Spleen (tissue), 11 donors: Measurements from ENCODE around the gene GFPT2. TPM values are rescaled to one million over a fixed set of nuclear protein-coding genes. Genes with fewer than 3 reads are reported as not detected.

Experiments
- DNase-seq: peaks from one replicate; pipeline ENCODE4 v3.0.0-alpha.2; 2020
- H3K27ac ChIP-seq, 8 donors: fragments of 200-600 bp; sonication (generic) in 7 of 8; 1 replicate in 4 of 8; 2 replicates in 4 of 8; pipeline versions ENCODE4 v1.5.0 to v1.8.0; 2016 to 2021; ENCODE audit warnings: inconsistent platforms in 4 of 8, mild to moderate bottlenecking in 4 of 8, moderate library complexity in 1 of 8
- H3K27me3 ChIP-seq, 7 donors: fragments of 200-600 bp; sonication (generic) in 6 of 7; replicated peaks in 1 of 7; 1 replicate in 4 of 7; 2 replicates in 3 of 7; pipeline versions ENCODE4 v1.5.0 to v1.8.0; 2016 to 2021; ENCODE audit warnings: inconsistent platforms in 3 of 7, mild to moderate bottlenecking in 1 of 7
- H3K36me3 ChIP-seq, 6 donors: fragments of 200-600 bp; sonication (generic) in 5 of 6; 1 replicate in 4 of 6; 2 replicates in 2 of 6; pipeline versions ENCODE4 v1.5.0 to v1.8.0; 2016 to 2021; ENCODE audit warnings: inconsistent platforms in 2 of 6
- H3K4me1 ChIP-seq, 6 donors: fragments of 200-600 bp; sonication (generic) in 5 of 6; 1 replicate in 3 of 6; 2 replicates in 3 of 6; pipeline versions ENCODE4 v1.5.0 to v1.8.0; 2016 to 2021; ENCODE audit warnings: inconsistent platforms in 3 of 6
- H3K4me3 ChIP-seq, 8 donors: fragments of 200-600 bp; sonication (generic) in 7 of 8; 1 replicate in 4 of 8; 2 replicates in 4 of 8; pipeline versions ENCODE4 v1.5.0 to v1.8.0; 2016 to 2021; ENCODE audit warnings: inconsistent platforms in 4 of 8, mild to moderate bottlenecking in 4 of 8, moderate library complexity in 2 of 8
- H3K9me3 ChIP-seq, 8 donors: fragments of 200-600 bp; sonication (generic) in 7 of 8; 1 replicate in 4 of 8; 2 replicates in 4 of 8; pipeline versions ENCODE4 v1.5.0 to v1.8.0; 2016 to 2021; ENCODE audit warnings: inconsistent platforms in 4 of 8
- POLR2A ChIP-seq, 3 donors: fragments of 450-650 bp; IDR thresholded peaks; one replicate each; pipeline ENCODE4 v1.5.1; 2017; ENCODE audit warnings: antibody characterized with exemption in 3 of 3, mild to moderate bottlenecking in 1 of 3
- POLR2AphosphoS5 ChIP-seq, 3 donors: sonication (generic); formaldehyde crosslinking; IDR thresholded peaks; one replicate each; pipeline ENCODE4 v1.5.1; 2017; ENCODE audit warnings: antibody characterized with exemption in 3 of 3
- WGBS, 5 donors: extraction: QIAGEN DNeasy Blood & Tissue Kit in 3 of 5; methylation state at CpG; one replicate each; pipeline versions ENCODE4 v1.1.5 to v1.1.7; 2013 to 2018; 5-methylcytosine and 5-hydroxymethylcytosine counted together
- intact Hi-C: fragments of 100-400 bp; cut with DNase I; formaldehyde crosslinking; loops from one replicate; pipeline ENCODE4 v1.15.0; 2023; ENCODE audit warnings: low total_unique reads
- polyA plus RNA-seq, 3 donors: library from polyadenylated mRNA; stranded (reverse); fragments of 200-250 nt; gene quantifications; one replicate each; pipeline ENCODE4 v1.2.1, GENCODE V29; 2013
- total RNA-seq, 7 donors: library from RNA; depleted of rRNA in 3 of 7; stranded (reverse); fragments of >200 nt in 3 of 7; fragmentation: NEBNext Ultra II Directional in 4 of 7; extraction: Animal tissue kit (Norgen Biotek cat#: 25700) in 4 of 7; gene quantifications; one replicate each; pipeline versions ENCODE4 v1.1.0 to v1.2.1, GENCODE V29; 2016 to 2021
- TF ChIP-seq, protein P1 (sequence below), 11 experiments: fragments of 200-600 bp in 7 of 11; fragments of 450-650 bp in 4 of 11; sonication (generic) in 4 of 11; IDR thresholded peaks in 8 of 11; conservative IDR thresholded peaks in 3 of 11; 1 replicate in 7 of 11; 2 replicates in 4 of 11; pipeline versions ENCODE4 v1.4.0 to v1.8.0; 2016 to 2021; ENCODE audit warnings: antibody characterized with exemption in 11 of 11, inconsistent platforms in 4 of 11, mild to moderate bottlenecking in 1 of 11
- donor health status: healthy with polysubstance abuse.
- donor health status: DM: no; HTN: no; CAD: no; lungs with moderate emphysema.
- donor health status: DM: no; HTN: no; CAD: no.
- donor health status: Bipolar disorder and iron deficiency.
- donor health status: healthy.
- donor health status: DM: no; HTN: no; CAD: no.
- donor health status: DM: yes; HTN: yes; CAD: no.

The GFPT2 gene
- total and polyA plus RNA-seq, 10 donors, result 1.2 to 4.7 (median 1.9) TPM

DNA sequence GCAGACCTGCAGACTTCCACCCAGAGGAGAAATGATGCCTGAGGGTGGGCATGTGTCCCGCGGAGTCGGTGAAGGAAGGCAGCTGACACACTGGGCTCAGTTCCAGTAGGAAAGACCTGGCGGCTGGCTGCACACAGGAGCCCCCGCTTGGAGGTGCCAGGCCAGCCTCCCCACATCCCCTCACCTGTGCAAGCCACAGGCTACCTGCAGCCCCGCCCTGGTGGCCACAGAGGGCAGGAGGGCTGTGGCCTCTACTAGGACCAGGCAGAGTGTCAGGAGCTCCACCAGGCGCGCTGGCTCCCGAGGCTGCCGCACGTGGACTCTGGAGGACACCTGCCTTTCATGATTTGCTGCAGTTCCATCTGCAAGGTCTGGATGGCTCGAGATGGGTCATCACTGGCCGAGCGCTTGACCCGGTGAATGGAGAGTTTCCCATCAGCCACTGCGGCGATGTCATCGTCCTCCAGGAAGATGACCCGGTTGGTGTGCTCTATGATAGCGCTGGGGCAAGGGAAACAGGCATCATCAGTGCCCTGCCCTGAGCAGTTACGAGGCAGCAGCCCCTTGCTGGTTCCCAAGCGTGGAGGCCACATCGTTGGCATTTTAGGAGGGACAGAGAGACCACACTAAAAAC, 34.6 kb downstream of the GFPT2 start:
- no peaks in the 10 kb centered on the region for H3K4me1 ChIP-seq
- no peaks in the 10 kb centered on the region for H3K36me3 ChIP-seq
- TF ChIP-seq POLR2A (IDR thresholded peaks at IDR 0.05) (no peak), POLR2AphosphoS5 (IDR thresholded peaks at IDR 0.05) (no peak)
- TF ChIP-seq, protein P1, sequence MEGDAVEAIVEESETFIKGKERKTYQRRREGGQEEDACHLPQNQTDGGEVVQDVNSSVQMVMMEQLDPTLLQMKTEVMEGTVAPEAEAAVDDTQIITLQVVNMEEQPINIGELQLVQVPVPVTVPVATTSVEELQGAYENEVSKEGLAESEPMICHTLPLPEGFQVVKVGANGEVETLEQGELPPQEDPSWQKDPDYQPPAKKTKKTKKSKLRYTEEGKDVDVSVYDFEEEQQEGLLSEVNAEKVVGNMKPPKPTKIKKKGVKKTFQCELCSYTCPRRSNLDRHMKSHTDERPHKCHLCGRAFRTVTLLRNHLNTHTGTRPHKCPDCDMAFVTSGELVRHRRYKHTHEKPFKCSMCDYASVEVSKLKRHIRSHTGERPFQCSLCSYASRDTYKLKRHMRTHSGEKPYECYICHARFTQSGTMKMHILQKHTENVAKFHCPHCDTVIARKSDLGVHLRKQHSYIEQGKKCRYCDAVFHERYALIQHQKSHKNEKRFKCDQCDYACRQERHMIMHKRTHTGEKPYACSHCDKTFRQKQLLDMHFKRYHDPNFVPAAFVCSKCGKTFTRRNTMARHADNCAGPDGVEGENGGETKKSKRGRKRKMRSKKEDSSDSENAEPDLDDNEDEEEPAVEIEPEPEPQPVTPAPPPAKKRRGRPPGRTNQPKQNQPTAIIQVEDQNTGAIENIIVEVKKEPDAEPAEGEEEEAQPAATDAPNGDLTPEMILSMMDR (IDR thresholded peaks at IDR 0.05 in 8 of 11, conservative IDR thresholded peaks at IDR 0.05 in 3 of 11), result no peak
- no peaks in the 10 kb centered on the region for H3K9me3 ChIP-seq
- H3K27ac ChIP-seq, result no peak overlapping the region
- DNase-seq, result no peak
- H3K27me3 ChIP-seq, result peaks cover 0 to 5% (median 0%) of the 10 kb centered on the region in 7 donors
- intact Hi-C loops, result loop anchor here (5.0 kb wide), 1 partner anchor 186 kb away; no protein-coding TSS in a partner anchor
- WGBS, 5 donors, result 85 to 95% (median 89%) methylated on average over 14 to 23 of the region's 23 CpGs
- H3K4me3 ChIP-seq, result no peak overlapping the region

DNA sequence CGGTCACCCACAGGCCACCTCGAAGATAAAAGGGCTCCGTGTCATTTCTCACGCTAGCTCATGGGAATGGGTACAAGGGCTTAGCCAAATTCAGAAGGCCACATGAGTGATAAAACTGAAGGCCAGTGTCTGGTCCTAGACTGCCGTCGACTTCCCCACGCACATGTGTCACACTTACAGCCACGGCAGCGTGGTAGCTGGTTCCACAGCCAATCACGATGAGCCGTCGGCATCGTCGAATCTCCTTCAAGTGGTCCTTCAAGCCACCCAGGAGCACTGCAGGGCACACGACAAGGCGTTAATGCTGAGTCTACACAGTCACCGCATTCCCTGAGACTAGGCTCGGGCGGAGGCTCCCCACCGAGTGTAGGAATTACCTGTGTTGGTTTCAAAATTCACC, 36.5 kb downstream of the GFPT2 start:
- H3K4me3 ChIP-seq, result no peak overlapping the region
- peaks cover 0 to 5% (median 0%) of the 10 kb centered on the region in 7 donors for H3K27me3 ChIP-seq
- H3K9me3 ChIP-seq, result no peaks in the 10 kb centered on the region
- DNase-seq, result no peak
- TF ChIP-seq, protein P1 (IDR thresholded peaks at IDR 0.05 in 8 of 11, conservative IDR thresholded peaks at IDR 0.05 in 3 of 11), result no peak
- TF ChIP-seq POLR2AphosphoS5 (IDR thresholded peaks at IDR 0.05) (no peak), POLR2A (IDR thresholded peaks at IDR 0.05) (no peak)
- no peaks in the 10 kb centered on the region for H3K36me3 ChIP-seq
- WGBS, 5 donors, result 89 to 96% (median 92%) methylated on average over 20 of the region's 20 CpGs
- no peak overlapping the region for H3K27ac ChIP-seq
- intact Hi-C loops, result loop anchor here (5.0 kb wide), 1 partner anchor 184 kb away; no protein-coding TSS in a partner anchor
- no peaks in the 10 kb centered on the region for H3K4me1 ChIP-seq

DNA sequence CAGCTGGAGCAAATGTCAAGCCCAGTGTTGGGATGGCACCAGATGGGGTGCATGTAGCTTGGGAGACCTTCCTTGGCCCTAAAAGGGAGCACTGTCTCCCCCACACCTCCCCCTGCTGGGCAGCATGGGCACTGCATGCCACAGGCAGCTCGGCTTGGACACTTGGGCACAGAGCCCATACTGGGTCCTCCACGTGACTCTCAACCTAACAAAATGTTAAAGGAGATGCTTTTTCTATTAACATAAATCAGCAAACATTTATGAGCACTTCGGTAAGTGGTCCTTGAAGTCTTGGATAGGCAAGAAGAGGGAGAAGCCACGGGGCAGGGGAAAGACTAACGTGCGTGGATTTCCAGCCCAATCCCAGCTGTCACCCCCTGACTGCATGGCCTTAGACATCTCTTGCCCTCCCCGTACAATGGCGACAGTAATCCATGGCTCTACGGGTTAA, 37.3 kb downstream of the GFPT2 start:
- WGBS, 5 donors, result 63 to 68% (median 66%) methylated on average over 9 of the region's 9 CpGs
- Histone ChIP-seq H3K36me3 (no peaks in the 10 kb centered on the region), H3K4me1 (no peaks in the 10 kb centered on the region), H3K4me3 (no peak overlapping the region), H3K27ac (no peak overlapping the region), H3K9me3 (no peaks in the 10 kb centered on the region), H3K27me3 (peaks cover 0 to 5% (median 0%) of the 10 kb centered on the region in 7 donors)
- DNase-seq, result peak; percentile 93
- TF ChIP-seq POLR2A (IDR thresholded peaks at IDR 0.05), result no peak
- TF ChIP-seq, protein P1 (IDR thresholded peaks at IDR 0.05 in 8 of 11, conservative IDR thresholded peaks at IDR 0.05 in 3 of 11), result peak; percentile 83 to 99 (median 95)
- peak in 1 of 3 donors; percentile 19 for TF ChIP-seq POLR2AphosphoS5 (IDR thresholded peaks at IDR 0.05)
- intact Hi-C loops, result loop anchor here (5.0 kb wide), 1 partner anchor 183 kb away; no protein-coding TSS in a partner anchor

GRCh38 chr5:180313677-180314505, 39.2 kb downstream of the GFPT2 start:
- Histone ChIP-seq H3K4me3 (peak overlapping the region in 2 of 8 donors; percentile 15 to 39), H3K4me1 (no peaks in the 10 kb centered on the region), H3K36me3 (no peaks in the 10 kb centered on the region), H3K9me3 (no peaks in the 10 kb centered on the region), H3K27ac (peak overlapping the region in 1 of 8 donors; percentile 43), H3K27me3 (peaks cover 0 to 5% (median 0%) of the 10 kb centered on the region in 7 donors)
- intact Hi-C loops, result no loop called here
- TF ChIP-seq, protein P1 (IDR thresholded peaks at IDR 0.05 in 8 of 11, conservative IDR thresholded peaks at IDR 0.05 in 3 of 11), result no peak
- TF ChIP-seq POLR2A (IDR thresholded peaks at IDR 0.05) (no peak), POLR2AphosphoS5 (IDR thresholded peaks at IDR 0.05) (peak in 1 of 3 donors; percentile 63)
- no peak for DNase-seq
- WGBS, 5 donors, result 65 to 91% (median 70%) methylated on average over 45 to 50 of the region's 50 CpGs
